Heart left ventricle (tissue), 13 donors: ENCODE measurements around the gene PTPN9.

Experiments
- CTCF ChIP-seq, 12 donors: fragments of 200-600 bp; sonication (generic) in 4 of 12; IDR thresholded peaks; one replicate each; pipeline versions ENCODE4 v1.5.0 to v1.8.0; 2018 to 2022; ENCODE audit warnings: antibody characterized with exemption in 12 of 12, mild to moderate bottlenecking in 5 of 12
- POLR2A ChIP-seq, 2 donors: fragments of 450-650 bp; IDR thresholded peaks; one replicate each; pipeline ENCODE4 v1.6.1; 2017; ENCODE audit warnings: antibody characterized with exemption in 2 of 2, mild to moderate bottlenecking in 2 of 2, moderate library complexity in 2 of 2
- donor health status: ischemic (EF 13 %, LVEDD 7.1; RV severe dilation, severe dysfunction).
- donor health status: DM: no; HTN: yes; CAD: no.
- donor health status: DM: no; HTN: no; CAD: no.
- donor health status: ischemic (EF 25% LVEDD 6.9; RV normal size, moderate dysfunction).
- donor health status: ischemic (EF 25% LVEDD 5.7; RV mildly dilated, moderate dysfunction).
- donor health status: ischemic (EF 35%, LVEDD 5.7; RV mildly dilated, moderate dysfunction).
- donor health status: nonischemic (EF 11% LVEDD 7.7; RV severe dilation, severe dysfunction).
- donor health status: DM: yes; HTN: yes; CAD: no.
- donor health status: PGD.
- donor health status: ischemic (EF 29% LVEDD 5.4; RV normal size, mild dysfunction).
- donor health status: nonischemic (EF 23%, LVEDD 6.1; RV moderate dilation, normal function).

- TF ChIP-seq CTCF (IDR thresholded peaks at IDR 0.05) (no peak), POLR2A (IDR thresholded peaks at IDR 0.05) (no peak)
Observed at GRCh38 chr15:75468913-75469598, 110.1 kb downstream of the PTPN9 start.
